Loucy (cell line): ENCODE results near the gene RXYLT1.

Source experiments
- CTCF ChIP-seq: fragments of 200-600 bp; sonication (generic); conservative IDR thresholded peaks from 2 replicates; pipeline ENCODE4 v1.5.1; 2014; ENCODE audit warnings: mild to moderate bottlenecking, antibody characterized with exemption, low read length
- EZH2phosphoT487 ChIP-seq: fragments of 200-600 bp; IDR thresholded peaks from 2 replicates; pipeline ENCODE4 v1.6.1; 2018; ENCODE audit warnings: antibody characterized with exemption, mild to moderate bottlenecking, moderate library complexity, borderline replicate concordance

DNA sequence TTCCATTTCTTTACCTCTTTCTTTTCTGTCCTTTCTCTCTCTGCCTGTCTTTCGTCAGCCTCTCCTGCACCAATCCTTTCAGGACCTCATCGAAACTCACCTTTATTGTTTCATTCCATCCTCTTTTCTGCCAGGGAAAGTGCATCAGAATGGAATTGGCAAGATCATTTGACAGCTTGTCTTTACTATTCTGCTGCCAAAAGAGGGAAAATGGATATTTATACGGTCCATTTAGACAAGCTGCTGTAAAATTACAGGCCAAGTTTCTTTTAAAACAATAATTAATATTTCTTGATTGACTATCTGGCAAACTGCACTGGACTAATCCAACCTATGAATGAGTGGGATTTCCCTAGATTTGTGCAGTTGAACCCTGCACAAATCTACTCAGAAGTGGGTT lies 57.2 kb downstream of the RXYLT1 start:
- TF ChIP-seq CTCF (no peak), EZH2phosphoT487 (no peak)
